ENCODE results near the gene CYP2W1. TPM values are rescaled to one million over a fixed set of nuclear protein-coding genes. Genes with fewer than 3 reads are reported as not detected.
A peak's percentile ranks its signal among the peaks of the same experiment; 100 is the strongest.

CYP2W1 gene
- total RNA-seq, 4 donors from 2014 or later, result 0.41 to 0.95 TPM; not detected in 2

DNA sequence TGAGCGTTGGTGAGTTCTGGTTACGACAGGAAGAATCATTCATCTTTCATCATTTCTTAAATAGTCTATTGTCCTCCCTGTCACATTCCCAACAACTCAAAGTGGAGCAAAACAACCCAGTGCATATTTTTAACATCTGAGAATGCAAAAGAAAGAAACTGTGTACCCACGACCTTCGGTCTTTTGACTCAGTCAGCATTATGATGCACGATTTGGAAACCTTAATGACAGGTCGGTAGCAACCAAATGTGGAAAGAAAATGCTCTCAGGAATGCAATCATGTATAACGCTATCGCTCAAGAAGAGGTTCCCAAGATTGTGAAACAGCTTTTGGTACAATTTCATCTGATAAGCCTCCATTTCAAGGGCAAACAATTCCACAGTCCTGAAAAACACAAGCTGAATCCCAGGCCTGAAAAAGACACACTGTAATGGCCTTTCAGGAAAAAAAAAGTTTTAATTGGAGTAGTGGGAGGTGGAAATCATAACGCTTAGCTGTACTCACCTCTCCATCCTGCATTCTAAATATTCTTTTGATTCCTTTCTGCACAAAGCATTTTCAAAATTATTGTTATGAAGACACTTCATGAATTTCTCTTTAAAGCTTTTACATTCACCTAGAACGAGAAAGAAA is 10.2 kb upstream of the CYP2W1 start:
- in situ Hi-C loops (cut with MboI; ENCODE audit: low pct_ligation_motif_present in 1 of 4, low pct_unique_long_range_greater_than_20kb in 1 of 4, low sequenced_read_pairs in 3 of 4), result no loop called here
- Histone ChIP-seq H3K36me3 (peaks cover 0 to 40% (median 17%) of the 10 kb centered on the region in 4 donors), H3K4me1 (peaks cover 20 to 46% (median 36%) of the 10 kb centered on the region in 4 donors)

DNA sequence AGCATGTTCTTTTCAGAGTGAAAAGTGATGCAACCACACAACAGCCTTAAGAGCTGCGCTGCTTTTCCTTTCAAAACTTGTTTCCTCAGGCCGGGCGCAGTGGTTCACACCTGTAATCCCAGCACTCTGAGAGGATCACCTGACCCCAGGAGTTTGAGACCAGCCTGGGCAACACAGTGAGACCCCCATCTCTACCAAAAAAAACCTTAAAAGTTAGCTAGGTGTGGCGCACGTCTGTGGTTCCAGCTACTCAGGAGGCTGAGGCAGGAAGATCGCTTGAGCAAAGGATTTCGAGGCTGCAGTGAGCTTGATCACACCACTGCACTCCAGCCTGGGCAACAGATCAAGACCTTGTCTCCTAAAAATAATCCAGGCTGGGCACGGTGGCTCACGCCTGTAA is 9.7 kb upstream of the CYP2W1 start:
- TF ChIP-seq POLR2A (IDR thresholded peaks at IDR 0.05), result no peak
- TF ChIP-seq EP300 (IDR thresholded peaks at IDR 0.05; ENCODE audit: low read depth), result no peak
- TF ChIP-seq POLR2AphosphoS5 (IDR thresholded peaks at IDR 0.05), result no peak
- TF ChIP-seq, protein P1, sequence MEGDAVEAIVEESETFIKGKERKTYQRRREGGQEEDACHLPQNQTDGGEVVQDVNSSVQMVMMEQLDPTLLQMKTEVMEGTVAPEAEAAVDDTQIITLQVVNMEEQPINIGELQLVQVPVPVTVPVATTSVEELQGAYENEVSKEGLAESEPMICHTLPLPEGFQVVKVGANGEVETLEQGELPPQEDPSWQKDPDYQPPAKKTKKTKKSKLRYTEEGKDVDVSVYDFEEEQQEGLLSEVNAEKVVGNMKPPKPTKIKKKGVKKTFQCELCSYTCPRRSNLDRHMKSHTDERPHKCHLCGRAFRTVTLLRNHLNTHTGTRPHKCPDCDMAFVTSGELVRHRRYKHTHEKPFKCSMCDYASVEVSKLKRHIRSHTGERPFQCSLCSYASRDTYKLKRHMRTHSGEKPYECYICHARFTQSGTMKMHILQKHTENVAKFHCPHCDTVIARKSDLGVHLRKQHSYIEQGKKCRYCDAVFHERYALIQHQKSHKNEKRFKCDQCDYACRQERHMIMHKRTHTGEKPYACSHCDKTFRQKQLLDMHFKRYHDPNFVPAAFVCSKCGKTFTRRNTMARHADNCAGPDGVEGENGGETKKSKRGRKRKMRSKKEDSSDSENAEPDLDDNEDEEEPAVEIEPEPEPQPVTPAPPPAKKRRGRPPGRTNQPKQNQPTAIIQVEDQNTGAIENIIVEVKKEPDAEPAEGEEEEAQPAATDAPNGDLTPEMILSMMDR (IDR thresholded peaks at IDR 0.05), result no peak
- Histone ChIP-seq H3K27me3 (no peaks in the 10 kb centered on the region), H3K27ac (peak overlapping the region in 1 of 4 donors; percentile 98), H3K4me1 (peaks cover 20 to 51% (median 40%) of the 10 kb centered on the region in 4 donors), H3K4me3 (peak overlapping the region in 1 of 4 donors; percentile 99), H3K9me3 (no peaks in the 10 kb centered on the region), H3K36me3 (peaks cover 0 to 35% (median 14%) of the 10 kb centered on the region in 4 donors)
- intact Hi-C loops (cut with DNase I; ENCODE audit: low total_unique reads) (no loop called here), in situ Hi-C loops (cut with MboI; ENCODE audit: low pct_ligation_motif_present in 1 of 4, low pct_unique_long_range_greater_than_20kb in 1 of 4, low sequenced_read_pairs in 3 of 4) (no loop called here)
- WGBS, 2 donors (ENCODE audit: low coverage in 1 of 2), result 85 to 90% methylated on average over 3 to 9 of the region's 9 CpGs
- DNase-seq, result no peak

More for the DNA sequence above, 10.2 kb upstream of the CYP2W1 start:
- intact Hi-C loops (cut with DNase I; ENCODE audit: low total_unique reads), result no loop called here
- 72 to 74% methylated on average over 10 of the region's 10 CpGs for WGBS, 2 donors (ENCODE audit: low coverage in 1 of 2)
- Histone ChIP-seq H3K27ac (no peak overlapping the region), H3K4me3 (no peak overlapping the region), H3K27me3 (no peaks in the 10 kb centered on the region), H3K9me3 (no peaks in the 10 kb centered on the region)
- DNase-seq, result no peak
- no peak for TF ChIP-seq POLR2A (IDR thresholded peaks at IDR 0.05)
- TF ChIP-seq, protein P1 (IDR thresholded peaks at IDR 0.05), result no peak
- TF ChIP-seq EP300 (IDR thresholded peaks at IDR 0.05; ENCODE audit: low read depth), result no peak
- no peak for TF ChIP-seq POLR2AphosphoS5 (IDR thresholded peaks at IDR 0.05)

DNA sequence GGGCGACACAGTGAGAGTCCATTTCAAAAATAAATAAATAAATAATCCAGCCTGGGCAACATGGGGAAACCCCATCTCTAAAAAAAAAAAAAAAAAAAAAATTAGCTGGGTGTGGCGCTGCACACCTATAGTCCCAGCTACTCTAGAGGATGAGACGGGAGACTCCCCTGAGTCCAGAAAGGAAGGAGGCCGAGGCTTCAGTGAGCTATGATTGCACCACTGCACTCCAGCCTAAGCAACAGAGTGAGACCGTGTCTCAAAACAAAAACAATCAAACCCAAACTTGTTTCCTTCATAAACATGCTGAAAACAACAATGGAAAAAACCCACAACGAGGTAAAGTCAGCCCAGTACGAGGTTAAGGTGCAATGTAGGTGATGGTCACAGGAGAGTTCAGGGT is 8.8 kb upstream of the CYP2W1 start:
- Histone ChIP-seq H3K9me3 (no peaks in the 10 kb centered on the region), H3K36me3 (peaks cover 0 to 30% (median 10%) of the 10 kb centered on the region in 4 donors), H3K27me3 (no peaks in the 10 kb centered on the region), H3K4me3 (peak overlapping the region; percentile 96 to 100 (median 98)), H3K27ac (peak overlapping the region; percentile 98 to 99 (median 98)), H3K4me1 (peaks cover 20 to 54% (median 44%) of the 10 kb centered on the region in 4 donors)
- no peak for DNase-seq
- TF ChIP-seq EP300 (IDR thresholded peaks at IDR 0.05; ENCODE audit: low read depth) (no peak), POLR2A (IDR thresholded peaks at IDR 0.05) (peak; percentile 38), POLR2AphosphoS5 (IDR thresholded peaks at IDR 0.05) (peak in 1 of 3 donors; percentile 7)
- WGBS, 2 donors (ENCODE audit: low coverage in 1 of 2), result 10% methylated on average over 6 to 7 of the region's 7 CpGs
- in situ Hi-C loops (cut with MboI; ENCODE audit: low pct_ligation_motif_present in 1 of 4, low pct_unique_long_range_greater_than_20kb in 1 of 4, low sequenced_read_pairs in 3 of 4) (no loop called here), intact Hi-C loops (cut with DNase I; ENCODE audit: low total_unique reads) (no loop called here)

DNA sequence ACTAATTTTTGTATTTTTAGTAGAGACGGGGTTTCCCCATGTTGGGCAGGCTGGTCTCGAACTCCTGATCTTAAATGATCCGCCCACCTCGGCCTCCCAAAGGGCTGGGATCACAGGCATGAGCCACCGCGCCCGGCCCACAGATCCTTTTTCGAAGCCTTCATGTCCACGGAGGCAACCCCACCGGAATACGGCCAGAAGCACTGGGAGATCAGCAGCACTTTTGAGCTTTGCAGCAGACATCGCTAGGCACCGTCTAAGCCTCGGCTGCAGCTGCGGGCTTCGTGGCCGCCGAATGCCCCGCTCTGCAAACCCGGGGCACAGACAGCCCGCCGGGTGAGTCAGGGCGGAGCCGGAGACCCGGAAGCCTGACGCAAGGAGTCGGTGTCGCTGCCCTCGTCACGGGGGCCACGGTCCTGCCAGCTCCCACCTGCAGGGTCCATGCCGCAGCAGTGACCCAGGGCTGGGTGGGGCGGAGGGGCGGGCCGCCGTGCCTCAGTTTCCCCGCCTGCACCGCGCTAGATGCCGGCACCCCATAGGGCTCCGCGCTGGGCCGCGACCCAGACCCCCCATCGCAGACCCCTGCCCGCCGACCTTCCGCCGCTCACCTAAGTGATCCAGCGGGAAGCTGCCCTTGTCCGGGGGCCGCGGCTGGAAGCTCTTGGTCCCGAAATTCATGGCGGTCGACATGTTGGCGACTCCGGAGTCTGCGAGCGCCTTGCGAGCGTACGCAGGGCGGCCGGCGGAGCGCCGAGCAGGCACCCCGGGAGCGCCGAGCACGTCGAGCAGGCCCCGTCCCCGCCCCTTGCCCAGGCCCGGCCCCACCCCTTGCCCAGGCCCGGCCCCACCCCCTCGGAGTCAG is 7.9 kb upstream of the CYP2W1 start, which contains the start of gene COX19:
TSS of gene COX19 (minus strand) at position 730 of the 862 bp plus-strand sequence. CDS start at position 690, 40 bp downstream.
- peak; percentile 93 for DNase-seq
- in situ Hi-C loops (cut with MboI; ENCODE audit: low pct_ligation_motif_present in 1 of 4, low pct_unique_long_range_greater_than_20kb in 1 of 4, low sequenced_read_pairs in 3 of 4) (loop anchor here in 3 of 4 donors (25.0 kb wide), 2 partner anchors 162 to 187 kb away; partner anchors contain the start of gene ZFAND2A (in 2 of the 3)), intact Hi-C loops (cut with DNase I; ENCODE audit: low total_unique reads) (no loop called here)
- peaks cover 0 to 21% (median 7%) of the 10 kb centered on the region in 4 donors for H3K36me3 ChIP-seq
- peaks cover 20 to 54% (median 44%) of the 10 kb centered on the region in 4 donors for H3K4me1 ChIP-seq
- no peak for TF ChIP-seq EP300 (IDR thresholded peaks at IDR 0.05; ENCODE audit: low read depth)
- TF ChIP-seq, protein P1 (IDR thresholded peaks at IDR 0.05), result peak in 2 of 5 experiments; percentile 10 to 16
- peak; percentile 91 for TF ChIP-seq POLR2A (IDR thresholded peaks at IDR 0.05)
- TF ChIP-seq POLR2AphosphoS5 (IDR thresholded peaks at IDR 0.05), result peak; percentile 76 to 93 (median 93)
- WGBS, 2 donors (ENCODE audit: low coverage in 1 of 2), result 1% methylated on average over 62 of the region's 78 CpGs; no CpG with 5 or more reads in 1 of the 2 donors
- H3K27ac ChIP-seq, result peak within 1 kb of the TSS; percentile 98 to 99 (median 98)
- peak within 1 kb of the TSS; percentile 96 to 100 (median 98) for H3K4me3 ChIP-seq
- no peaks in the 10 kb centered on the region for H3K9me3 ChIP-seq
- H3K27me3 ChIP-seq, result no peaks in the 10 kb centered on the region

Measured in transverse colon (tissue), 4 donors.